Measurements from ENCODE around the gene QRICH2. TPM values are rescaled to one million over a fixed set of nuclear protein-coding genes. Genes with fewer than 3 reads are reported as not detected.
"Not testable (repeated sequence)": the region's sequence is repeated elsewhere in the genome, so short reads cannot be mapped to it uniquely, and the experiment has no call there.

The QRICH2 gene
- polyA plus RNA-seq, 1 experiment = 3.4 TPM

- no peak for DNase-seq (ENCODE audit: low read depth)
- ChIA-PET CTCF (interaction anchor here (1.3 kb wide), 1 partner anchor 129 kb away, joined by 3 read pairs; no protein-coding TSS in a partner anchor), POLR2A (no interaction called here)
- Histone ChIP-seq H3K36me3 (ENCODE audit: control insufficient read depth, insufficient read depth, low read length) (no peaks in the 10 kb centered on the region), H3K27me3 (ENCODE audit: control insufficient read depth, insufficient read depth, low read length) (0 out of 2 replicates have a peak, but pooled peaks cover 2% of the 10 kb centered on the region), H3K4me3 (ENCODE audit: low read depth, low read length) (no peak overlapping the region)
- no peak for TF ChIP-seq CTCF (IDR thresholded peaks at IDR 0.05; ENCODE audit: insufficient read depth, low read depth, low read length)
These were observed 57.9 kb downstream of the QRICH2 start for GRCh38 chr17:76250141-76250540.

- ChIA-PET CTCF (interaction anchor here (0.7 to 1.4 kb wide), 2 partner anchors 31 to 122 kb away, joined by 3 to 4 read pairs; no protein-coding TSS in a partner anchor), POLR2A (no interaction called here)
- DNase-seq (ENCODE audit: low read depth) = no peak
- TF ChIP-seq CTCF (IDR thresholded peaks at IDR 0.05; ENCODE audit: insufficient read depth, low read depth, low read length) = no peak
- no peaks in the 10 kb centered on the region for H3K36me3 ChIP-seq (ENCODE audit: control insufficient read depth, insufficient read depth, low read length)
- H3K27me3 ChIP-seq (ENCODE audit: control insufficient read depth, insufficient read depth, low read length) = peaks cover 7% of the 10 kb centered on the region; the same call in 1 of the 2 replicates
- H3K4me3 ChIP-seq (ENCODE audit: low read depth, low read length) = no peak overlapping the region
These were observed 59.9 kb downstream of the QRICH2 start for GRCh38 chr17:76248013-76248782.

- no peak for DNase-seq (ENCODE audit: low read depth)
- TF ChIP-seq CTCF (IDR thresholded peaks at IDR 0.05; ENCODE audit: insufficient read depth, low read depth, low read length) = no peak
- Histone ChIP-seq H3K27me3 (ENCODE audit: control insufficient read depth, insufficient read depth, low read length) (peaks cover 7% of the 10 kb centered on the region), H3K36me3 (ENCODE audit: control insufficient read depth, insufficient read depth, low read length) (no peaks in the 10 kb centered on the region), H3K4me3 (ENCODE audit: low read depth, low read length) (no peak overlapping the region)
- ChIA-PET POLR2A (no interaction called here), CTCF (interaction anchor here (1.4 kb wide), 1 partner anchor 121 kb away, joined by 3 read pairs; no protein-coding TSS in a partner anchor)
These were observed 60.8 kb downstream of the QRICH2 start for GRCh38 chr17:76247304-76247703.

- no peak for DNase-seq (ENCODE audit: low read depth)
- H3K36me3 ChIP-seq (ENCODE audit: control insufficient read depth, insufficient read depth, low read length) = no peaks in the 10 kb centered on the region
- ChIA-PET CTCF (interaction anchor here (0.9 kb wide), 1 partner anchor 14 kb away, joined by 3 read pairs; no protein-coding TSS in a partner anchor), POLR2A (interaction anchor here (0.6 kb wide), 1 partner anchor 460 kb away, joined by 9 read pairs; no protein-coding TSS in a partner anchor)
- H3K4me3 ChIP-seq (ENCODE audit: low read depth, low read length) = no peak overlapping the region
- H3K27me3 ChIP-seq (ENCODE audit: control insufficient read depth, insufficient read depth, low read length) = peaks cover 12% of the 10 kb centered on the region
- no peak for TF ChIP-seq CTCF (IDR thresholded peaks at IDR 0.05; ENCODE audit: insufficient read depth, low read depth, low read length)
These were observed 61.7 kb downstream of the QRICH2 start for GRCh38 chr17:76246080-76247066.

GRCh38 chr17:76244721-76245120, 63.4 kb downstream of the QRICH2 start:
- POLR2A ChIA-PET; H3K4me3 ChIP-seq (ENCODE audit: low read depth, low read length); CTCF ChIA-PET; H3K36me3 ChIP-seq (ENCODE audit: control insufficient read depth, insufficient read depth, low read length); DNase-seq (ENCODE audit: low read depth): not testable (repeated sequence)
- H3K27me3 ChIP-seq (ENCODE audit: control insufficient read depth, insufficient read depth, low read length) = peaks cover 12% of the 10 kb centered on the region
